Upper lobe of left lung (tissue), 4 donors: ENCODE results near the gene GTF3A.

Source experiments
- CTCF ChIP-seq, 6 experiments: fragments of 450-650 bp in 4 of 6; fragments of 200-600 bp in 2 of 6; sonication (generic) in 2 of 6; IDR thresholded peaks; one replicate each; pipeline ENCODE4 v1.5.1; 2016 to 2019; ENCODE audit warnings: antibody characterized with exemption in 6 of 6
- POLR2AphosphoS5 ChIP-seq, 2 donors: sonication (generic); formaldehyde crosslinking; IDR thresholded peaks; one replicate each; pipeline ENCODE4 v1.5.1; 2017; ENCODE audit warnings: antibody characterized with exemption in 2 of 2

- TF ChIP-seq CTCF (IDR thresholded peaks at IDR 0.05) (no peak), POLR2AphosphoS5 (IDR thresholded peaks at IDR 0.05) (no peak)
Measured at GRCh38 chr13:27405546-27406134, 18.8 kb upstream of the GTF3A start.
